Cardiac fibroblast (primary cell): ENCODE measurements around the gene B4GALT6.

ENCODE experiments used
- DNase-seq, 2 donors: peaks; one replicate each; pipeline versions ENCODE4 v3.0.0 to v3.0.0-alpha.2; 2010; ENCODE audit warnings: low read depth in 2 of 2
- H3K4me3 ChIP-seq, 2 donors: replicated peaks in 1 of 2; 1 replicate in 1 of 2; 2 replicates in 1 of 2; pipeline ENCODE4 v1.5.1; 2011; ENCODE audit warnings: low read depth in 2 of 2, low read length in 2 of 2, mild to moderate bottlenecking in 2 of 2, moderate library complexity in 1 of 2
- CTCF ChIP-seq: IDR thresholded peaks from one replicate; pipeline ENCODE4 v1.5.1; 2011; ENCODE audit warnings: low read depth, mild to moderate bottlenecking, low read length, inconsistent platforms

The B4GALT6 gene

GRCh38 chr18:31661965-31662364, 22.4 kb downstream of the B4GALT6 start:
- TF ChIP-seq CTCF: no peak
- peak; percentile 64 to 75 for DNase-seq
- H3K4me3 ChIP-seq: no peak overlapping the region

GRCh38 chr18:31660763-31661162, 23.6 kb downstream of the B4GALT6 start:
- TF ChIP-seq CTCF: no peak
- no peak for DNase-seq
- H3K4me3 ChIP-seq: no peak overlapping the region

GRCh38 chr18:31659576-31660177, 24.7 kb downstream of the B4GALT6 start:
- no peak for TF ChIP-seq CTCF
- no peak for DNase-seq
- no peak overlapping the region for H3K4me3 ChIP-seq

- no peak overlapping the region for H3K4me3 ChIP-seq
- TF ChIP-seq CTCF: no peak
- DNase-seq: no peak
Measured at GRCh38 chr18:31658670-31659575, 25.5 kb downstream of the B4GALT6 start.

- no peak for TF ChIP-seq CTCF
- DNase-seq: no peak
- H3K4me3 ChIP-seq: no peak overlapping the region
Measured at GRCh38 chr18:31657823-31658669, 26.3 kb downstream of the B4GALT6 start.

GRCh38 chr18:31656754-31657153, 27.6 kb downstream of the B4GALT6 start:
- no peak for TF ChIP-seq CTCF
- no peak for DNase-seq
- H3K4me3 ChIP-seq: no peak overlapping the region
